Stimulated activated CD8-positive, alpha-beta memory T cell treated with anti-CD3 and anti-CD28 coated beads, Interleukin-12 subunit alpha, Interleukin-12 subunit beta, amount 100 ng/mL, for 4 hours (primary cell): ENCODE results near the gene GGA3.
"Not testable (repeated sequence)": the region's sequence is repeated elsewhere in the genome, so short reads cannot be mapped to it uniquely, and the experiment has no call there.

Experiments used
- DNase-seq: peaks from one replicate; pipeline ENCODE4 v3.0.0-alpha.2; 2020; ENCODE audit warnings: low read depth

GGA3 gene

DNA sequence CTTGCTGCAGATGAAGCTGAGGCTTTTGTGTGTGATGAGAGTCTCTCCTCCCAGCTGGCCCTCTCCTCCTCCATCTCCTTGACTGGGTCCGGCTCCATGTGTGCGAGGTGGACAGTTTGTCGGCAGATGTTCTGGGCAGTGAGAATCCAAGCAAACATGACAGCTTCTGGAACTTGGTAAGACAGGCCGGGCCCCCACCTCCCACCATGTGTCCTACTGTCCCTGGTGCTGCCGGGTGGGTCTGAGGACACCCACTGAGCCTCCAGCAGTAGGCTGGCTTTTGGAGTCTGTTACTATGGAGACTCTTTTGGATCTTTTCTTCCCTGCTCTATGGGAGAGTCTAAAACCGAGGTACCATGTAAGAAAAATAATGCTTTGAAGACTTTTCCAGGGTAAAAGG, 43.3 kb downstream of the GGA3 start:
- DNase-seq: no peak

- no peak for DNase-seq
Observed at GRCh38 chr17:75209061-75209460, 52.3 kb downstream of the GGA3 start.

- no peak for DNase-seq
Observed at GRCh38 chr17:75208161-75208560, 53.2 kb downstream of the GGA3 start.

GRCh38 chr17:75207760-75208159, 53.6 kb downstream of the GGA3 start:
- DNase-seq: no peak

- DNase-seq: not testable (repeated sequence)
Observed at GRCh38 chr17:75207050-75207407, 54.4 kb downstream of the GGA3 start.

- DNase-seq: no peak
Observed at GRCh38 chr17:75205793-75206163, 55.6 kb downstream of the GGA3 start.

- DNase-seq: peak; percentile 89
Observed at GRCh38 chr17:75205037-75205792, 56.2 kb downstream of the GGA3 start, which contains the start of gene NUP85. NUP85 (plus strand) TSS chr17:75205679; CDS start chr17:75205762, 83 bp downstream.

- DNase-seq: no peak
Observed at GRCh38 chr17:75199886-75200618, 61.4 kb downstream of the GGA3 start.

GRCh38 chr17:75194879-75195278, 66.5 kb downstream of the GGA3 start:
- no peak for DNase-seq

GRCh38 chr17:75191584-75191983, 69.8 kb downstream of the GGA3 start:
- DNase-seq: no peak

DNA sequence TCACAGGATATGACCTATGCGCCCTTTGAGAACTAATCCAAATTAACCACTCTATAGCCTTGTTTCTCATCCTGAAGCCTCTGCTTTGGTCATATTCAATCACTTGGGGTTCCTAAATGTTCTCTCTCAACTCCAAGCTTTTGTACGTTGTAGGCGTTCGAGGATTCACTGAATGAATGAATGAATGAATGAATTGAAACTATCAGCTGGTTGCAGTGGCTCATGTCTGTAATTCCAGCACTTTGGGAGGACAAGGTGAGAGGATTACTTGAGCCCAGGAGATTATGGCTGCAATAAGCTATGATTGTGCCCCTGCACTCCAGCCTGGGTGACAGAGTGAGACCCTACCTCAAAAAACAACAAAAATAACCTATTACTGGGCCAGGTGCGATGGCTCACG, 72.8 kb downstream of the GGA3 start:
- no peak for DNase-seq
